Neutrophil (primary cell): ENCODE results near the gene ISOC2.

Source experiments
- H3K27ac ChIP-seq: fragments of 200-600 bp; sonication (generic); 2 replicates; pipeline ENCODE4 v1.5.1; 2016; ENCODE audit warnings: mild to moderate bottlenecking, moderate library complexity
- H3K27me3 ChIP-seq: fragments of 200-600 bp; sonication (generic); 2 replicates; pipeline ENCODE4 v1.6.0; 2016; ENCODE audit warnings: mild to moderate bottlenecking
- H3K36me3 ChIP-seq: fragments of 200-600 bp; sonication (generic); 2 replicates; pipeline ENCODE4 v1.5.1; 2017
- H3K4me1 ChIP-seq, 2 experiments: fragments of 200-600 bp in 1 of 2; sonication (generic) in 1 of 2; 1 replicate in 1 of 2; 2 replicates in 1 of 2; pipeline versions ENCODE4 v1.5.1 to v1.6.1; 2013 to 2016; ENCODE audit warnings: low read depth in 1 of 2, low read length in 1 of 2, mild to moderate bottlenecking in 1 of 2, moderate library complexity in 1 of 2; ENCODE audit not compliant: control insufficient read depth in 1 of 2, insufficient read depth in 1 of 2
- H3K4me3 ChIP-seq, 2 experiments: fragments of 200-600 bp in 1 of 2; sonication (generic) in 1 of 2; 1 replicate in 1 of 2; 2 replicates in 1 of 2; pipeline ENCODE4 v1.5.1; 2013 to 2016; ENCODE audit warnings: low read depth in 1 of 2, low read length in 1 of 2, mild to moderate bottlenecking in 1 of 2, moderate library complexity in 1 of 2
- H3K9me3 ChIP-seq: fragments of 200-600 bp; sonication (generic); 2 replicates; pipeline ENCODE4 v1.5.1; 2016
- CTCF ChIP-seq: fragments of 200-600 bp; sonication (generic); IDR thresholded peaks from 2 replicates; pipeline ENCODE4 v1.5.1; 2016; ENCODE audit warnings: antibody characterized with exemption

Gene ISOC2

GRCh38 chr19:55471266-55471665, 9.8 kb upstream of the ISOC2 start:
- no peak overlapping the region for H3K4me3 ChIP-seq
- no peak for TF ChIP-seq CTCF
- H3K36me3 ChIP-seq, result no peaks in the 10 kb centered on the region
- peaks cover 11% of the 10 kb centered on the region for H3K27me3 ChIP-seq
- H3K4me1 ChIP-seq, result peaks cover 5 to 11% of the 10 kb centered on the region in 2 experiments
- H3K27ac ChIP-seq, result no peak overlapping the region
- H3K9me3 ChIP-seq, result no peaks in the 10 kb centered on the region

DNA sequence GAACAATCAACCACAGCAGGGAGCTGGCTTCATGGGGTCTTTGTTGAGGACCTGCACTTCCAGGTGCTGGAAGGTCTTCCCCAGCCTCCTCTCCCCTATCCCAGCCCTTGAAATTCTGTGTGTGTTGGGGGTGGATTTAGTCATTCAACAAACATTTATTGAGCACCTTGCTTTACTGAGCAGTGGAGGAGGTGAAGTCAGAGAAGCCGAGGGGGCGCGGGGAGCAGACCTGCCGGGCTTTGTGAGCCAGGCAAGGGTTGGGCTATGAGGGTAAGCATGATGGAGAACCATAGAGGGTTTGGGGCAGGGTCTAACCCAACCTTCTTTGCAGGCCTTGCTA, 6.6 kb upstream of the ISOC2 start:
- Histone ChIP-seq H3K9me3 (no peaks in the 10 kb centered on the region), H3K27ac (no peak overlapping the region), H3K4me1 (peaks cover 0 to 6% of the 10 kb centered on the region in 2 experiments), H3K4me3 (no peak overlapping the region), H3K36me3 (no peaks in the 10 kb centered on the region), H3K27me3 (peaks cover 21% of the 10 kb centered on the region)
- TF ChIP-seq CTCF, result no peak

GRCh38 chr19:55467236-55468053, 6.0 kb upstream of the ISOC2 start:
- Histone ChIP-seq H3K9me3 (no peaks in the 10 kb centered on the region), H3K27me3 (peaks cover 21% of the 10 kb centered on the region), H3K36me3 (no peaks in the 10 kb centered on the region), H3K27ac (no peak overlapping the region), H3K4me3 (no peak overlapping the region), H3K4me1 (peaks cover 0 to 6% of the 10 kb centered on the region in 2 experiments)
- TF ChIP-seq CTCF, result peak; percentile 97

- TF ChIP-seq CTCF, result no peak
Observed at GRCh38 chr19:55466241-55466614, 4.8 kb upstream of the ISOC2 start.

DNA sequence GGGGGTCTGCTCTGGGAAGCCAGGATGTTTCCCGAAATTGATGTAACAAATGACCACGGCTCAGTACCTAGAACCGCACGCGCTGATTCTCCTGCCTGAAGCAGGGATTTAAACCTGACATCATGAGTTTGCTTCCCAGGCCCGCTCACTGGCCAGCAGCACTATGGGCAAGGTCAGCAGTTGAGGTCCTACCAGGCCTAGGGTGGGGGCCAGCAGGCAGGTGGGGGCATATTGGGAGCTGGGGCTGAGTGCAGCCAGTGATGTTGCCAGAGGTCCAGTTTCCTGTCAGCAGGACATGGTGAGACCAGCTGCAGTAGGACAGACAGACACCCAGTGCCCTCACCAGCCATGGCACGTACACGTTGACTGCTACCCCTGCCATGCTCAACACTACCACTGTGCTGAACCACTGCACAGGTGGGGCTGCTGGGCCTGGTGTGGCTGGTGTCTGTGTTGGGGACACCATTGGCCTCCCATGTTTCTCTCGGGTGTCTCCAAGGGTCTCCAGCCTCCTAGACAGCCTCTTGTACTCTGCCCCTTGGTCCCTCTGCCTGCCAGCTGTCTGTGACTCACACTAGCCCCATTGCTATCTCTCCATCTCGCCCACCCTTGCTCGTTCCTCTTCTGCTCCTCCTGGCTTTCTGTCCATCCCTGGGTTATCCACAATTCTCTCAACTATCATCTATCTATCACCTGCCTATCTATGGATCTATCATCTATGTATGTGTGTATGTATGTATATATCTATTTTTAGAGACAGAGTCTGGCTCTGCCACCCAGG, 4.2 kb upstream of the ISOC2 start:
- Histone ChIP-seq H3K9me3 (no peaks in the 10 kb centered on the region), H3K4me3 (no peak overlapping the region), H3K4me1 (peaks cover 12 to 21% of the 10 kb centered on the region in 2 experiments), H3K27me3 (peaks cover 21% of the 10 kb centered on the region), H3K27ac (no peak overlapping the region), H3K36me3 (no peaks in the 10 kb centered on the region)
- TF ChIP-seq CTCF, result no peak

More at GRCh38 chr19:55466241-55466614, 4.8 kb upstream of the ISOC2 start:
- Histone ChIP-seq H3K9me3 (no peaks in the 10 kb centered on the region), H3K27ac (no peak overlapping the region), H3K27me3 (peaks cover 21% of the 10 kb centered on the region), H3K4me3 (no peak overlapping the region), H3K36me3 (no peaks in the 10 kb centered on the region), H3K4me1 (peaks cover 10 to 18% of the 10 kb centered on the region in 2 experiments)
